SK-N-SH (cell line): ENCODE measurements around the gene VSIG8. TPM values are rescaled to one million over a fixed set of nuclear protein-coding genes. Genes with fewer than 3 reads are reported as not detected.

Experiments
- CTCF ChIA-PET: fragments of 300-600, 350-600 bp; formaldehyde crosslinking; extraction: SDS; loops from one replicate; lab custom pipeline; 2021; lab: Yijun Ruan, JAX
- POLR2A ChIA-PET: fragments of 350-600 bp; sonication (Branson Sonifier 250); formaldehyde crosslinking; extraction: SDS; loops from one replicate; lab custom pipeline; 2020; ENCODE audit warnings: antibody characterized with exemption, inconsistent platforms; lab: Yijun Ruan, JAX
- DNase-seq: peaks from one replicate; pipeline ENCODE4 v3.0.0; 2012
- H2AFZ ChIP-seq: fragments of 200-600 bp; sonication (generic); 2 replicates; pipeline ENCODE4 v1.8.1; 2016; ENCODE audit warnings: antibody characterized with exemption, mild to moderate bottlenecking, low read depth
- H3F3A ChIP-seq: fragments of 200-600 bp; sonication (generic); replicated peaks from 2 replicates; pipeline ENCODE3; 2016; ENCODE audit warnings: antibody characterized with exemption, mild to moderate bottlenecking; ENCODE audit not compliant: insufficient read depth
- H3K27ac ChIP-seq, 2 experiments: fragments of 200-500 bp in 1 of 2; fragments of 200-600 bp in 1 of 2; sonication (Bioruptor generic) in 1 of 2; sonication (generic), shearing (Covaris generic) in 1 of 2; 2 replicates each; pipeline versions ENCODE4 v1.5.1 to v1.6.1; 2014 to 2016; ENCODE audit warnings: low read depth in 2 of 2, inconsistent platforms in 1 of 2, low read length in 1 of 2, mild to moderate bottlenecking in 1 of 2, mixed read lengths in 1 of 2
- H3K27me3 ChIP-seq: fragments of 200-600 bp; sonication (generic), shearing (Covaris generic); 2 replicates; pipeline ENCODE4 v1.6.1; 2016; ENCODE audit warnings: mixed run types; ENCODE audit not compliant: insufficient read depth
- H3K36me3 ChIP-seq, 2 experiments: fragments of 200-500 bp in 1 of 2; fragments of 200-600 bp in 1 of 2; sonication (Bioruptor generic) in 1 of 2; sonication (generic) in 1 of 2; replicated peaks in 1 of 2; 2 replicates each; pipeline versions ENCODE3 to v1.5.1; 2014 to 2016; ENCODE audit warnings: low read length in 1 of 2, mild to moderate bottlenecking in 1 of 2; ENCODE audit not compliant: insufficient read depth in 2 of 2, control insufficient read depth in 1 of 2
- H3K4me1 ChIP-seq, 2 experiments: fragments of 200-500 bp in 1 of 2; fragments of 200-600 bp in 1 of 2; sonication (Bioruptor generic) in 1 of 2; sonication (generic), shearing (Covaris generic) in 1 of 2; 2 replicates each; pipeline versions ENCODE4 v1.5.1 to v1.6.1; 2014 to 2016; ENCODE audit warnings: low read depth in 1 of 2, low read length in 1 of 2, mixed run types in 1 of 2; ENCODE audit not compliant: insufficient read depth in 2 of 2, control insufficient read depth in 1 of 2
- H3K4me2 ChIP-seq: fragments of 200-600 bp; sonication (generic), shearing (Covaris generic); 2 replicates; pipeline ENCODE4 v1.6.1; 2017; ENCODE audit warnings: mixed run types
- H3K4me3 ChIP-seq, 2 experiments: fragments of 200-500 bp in 1 of 2; fragments of 200-600 bp in 1 of 2; sonication (Bioruptor generic) in 1 of 2; sonication (generic), shearing (Covaris generic) in 1 of 2; 2 replicates each; pipeline versions ENCODE4 v1.5.1 to v1.8.1; 2014 to 2016; ENCODE audit warnings: low read depth in 2 of 2, inconsistent platforms in 1 of 2, low read length in 1 of 2, mild to moderate bottlenecking in 1 of 2, mixed read lengths in 1 of 2, moderate library complexity in 1 of 2
- H3K79me2 ChIP-seq: fragments of 200-600 bp; sonication (generic); 2 replicates; pipeline ENCODE4 v1.8.1; 2017; ENCODE audit warnings: mild to moderate bottlenecking; ENCODE audit not compliant: insufficient read depth
- H3K9ac ChIP-seq: fragments of 200-600 bp; sonication (generic); 2 replicates; pipeline ENCODE4 v1.6.1; 2017; ENCODE audit warnings: mixed run types
- H3K9me2 ChIP-seq: fragments of 200-600 bp; sonication (generic); 2 replicates; pipeline ENCODE4 v1.6.1; 2017; ENCODE audit warnings: mixed run types
- H3K9me3 ChIP-seq: fragments of 200-600 bp; sonication (generic); 2 replicates; pipeline ENCODE4 v1.6.1; 2017; ENCODE audit warnings: mixed run types, mild to moderate bottlenecking, moderate library complexity
- H4K20me1 ChIP-seq: fragments of 200-600 bp; sonication (generic); 2 replicates; pipeline ENCODE4 v1.6.1; 2017; ENCODE audit warnings: mild to moderate bottlenecking, mixed run types; ENCODE audit not compliant: insufficient read depth
- EZH2phosphoT487 ChIP-seq: fragments of 200-600 bp; sonication (generic); IDR thresholded peaks from 2 replicates; pipeline ENCODE4 v1.6.1; 2017; ENCODE audit warnings: low read depth, mixed run types, mild to moderate bottlenecking, antibody characterized with exemption, moderate library complexity, borderline replicate concordance
- FOXJ3 ChIP-seq: sonication (generic); formaldehyde crosslinking; IDR thresholded peaks from 2 replicates; pipeline ENCODE4 v1.5.1; 2020; ENCODE audit warnings: mild to moderate bottlenecking, missing genetic modification reagents
- FOXM1 ChIP-seq: IDR thresholded peaks from 2 replicates; pipeline ENCODE4 v1.4.0; 2012; ENCODE audit warnings: low read depth, mild to moderate bottlenecking
- GATA2 ChIP-seq: sonication (generic); formaldehyde crosslinking; IDR thresholded peaks from 2 replicates; pipeline ENCODE4 v1.5.0; 2020; ENCODE audit warnings: mild to moderate bottlenecking, missing genetic modification reagents
- NFIC ChIP-seq: IDR thresholded peaks from 2 replicates; pipeline ENCODE4 v1.4.0; 2012; ENCODE audit warnings: borderline replicate concordance
- NRF1 ChIP-seq: IDR thresholded peaks from 2 replicates; pipeline ENCODE4 v1.6.1; 2012; ENCODE audit warnings: low read depth, mild to moderate bottlenecking, low read length
- PBX3 ChIP-seq: IDR thresholded peaks from 2 replicates; pipeline ENCODE4; 2012
- POLR2AphosphoS5 ChIP-seq: IDR thresholded peaks from 2 replicates; pipeline ENCODE4 v1.6.1; 2012; ENCODE audit warnings: low read depth, low read length
- REST ChIP-seq: IDR thresholded peaks from 2 replicates; pipeline ENCODE4 v1.6.1; 2012; ENCODE audit warnings: mild to moderate bottlenecking, low read depth, low read length, moderate library complexity
- TCF12 ChIP-seq: IDR thresholded peaks from 2 replicates; pipeline ENCODE4 v1.4.0; 2012
- TEAD4 ChIP-seq: IDR thresholded peaks from 2 replicates; pipeline ENCODE4 v1.4.0; 2012; ENCODE audit warnings: mild to moderate bottlenecking, borderline replicate concordance; ENCODE audit not compliant: insufficient read depth
- WGBS: methylation state at CpG from one replicate; pipeline ENCODE4 v1.1.6; 2017; ENCODE audit warnings: low lambda C conversion rate; 5-methylcytosine and 5-hydroxymethylcytosine counted together
- polyA plus RNA-seq, 3 experiments: library from polyadenylated mRNA; depleted of rRNA; stranded (reverse); fragments of >200 nt; gene quantifications; 2 replicates each; pipeline ENCODE4 v1.2.3, GENCODE V29; 2012
- TF ChIP-seq, protein P1 (sequence below): IDR thresholded peaks from 2 replicates; pipeline ENCODE4 v1.4.0; 2012; ENCODE audit warnings: low read depth, borderline replicate concordance
- TF ChIP-seq, protein P2 (sequence below): IDR thresholded peaks from 2 replicates; pipeline ENCODE4 v1.4.0; 2012; ENCODE audit warnings: low read depth, borderline replicate concordance
- TF ChIP-seq, protein P3 (sequence below): IDR thresholded peaks from 2 replicates; pipeline ENCODE4 v1.4.0; 2012; ENCODE audit warnings: low read depth

VSIG8 gene
- polyA plus RNA-seq, 1 of the 3 experiments (the other 2 are of a cell fraction) = not detected

DNA sequence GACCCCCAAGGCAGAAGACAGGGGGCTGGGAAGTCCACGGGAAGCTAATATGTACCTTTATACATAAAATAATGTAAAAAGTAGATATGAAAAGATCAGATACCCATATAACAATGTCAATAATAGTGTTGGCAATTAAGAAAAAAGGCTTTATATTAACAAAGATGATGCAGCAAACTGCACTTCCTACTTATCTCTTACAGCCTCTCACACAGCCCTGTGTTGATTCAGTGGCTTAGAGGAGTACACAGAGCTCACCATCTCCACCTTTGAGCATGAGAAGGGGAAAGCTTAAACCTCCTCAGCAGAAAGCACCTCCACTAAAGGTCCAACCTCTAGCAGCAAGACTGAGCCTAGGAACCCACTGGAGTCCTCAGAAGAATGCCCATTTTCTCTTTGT is 7.2 kb upstream of the VSIG8 start:
- POLR2A ChIA-PET = no interaction called here

More for the DNA sequence above, 7.2 kb upstream of the VSIG8 start:
- H3K9ac ChIP-seq = no peak overlapping the region
- no peak overlapping the region for H3K4me3 ChIP-seq
- no peak overlapping the region for H3K4me2 ChIP-seq
- WGBS = 100% methylated on average over 1 of the region's 1 CpG
- H4K20me1 ChIP-seq = no peaks in the 10 kb centered on the region
- no peak overlapping the region; the same call in 1 of the 2 replicates for H2AFZ ChIP-seq
- no peak for TF ChIP-seq NFIC
- TF ChIP-seq, protein P1, sequence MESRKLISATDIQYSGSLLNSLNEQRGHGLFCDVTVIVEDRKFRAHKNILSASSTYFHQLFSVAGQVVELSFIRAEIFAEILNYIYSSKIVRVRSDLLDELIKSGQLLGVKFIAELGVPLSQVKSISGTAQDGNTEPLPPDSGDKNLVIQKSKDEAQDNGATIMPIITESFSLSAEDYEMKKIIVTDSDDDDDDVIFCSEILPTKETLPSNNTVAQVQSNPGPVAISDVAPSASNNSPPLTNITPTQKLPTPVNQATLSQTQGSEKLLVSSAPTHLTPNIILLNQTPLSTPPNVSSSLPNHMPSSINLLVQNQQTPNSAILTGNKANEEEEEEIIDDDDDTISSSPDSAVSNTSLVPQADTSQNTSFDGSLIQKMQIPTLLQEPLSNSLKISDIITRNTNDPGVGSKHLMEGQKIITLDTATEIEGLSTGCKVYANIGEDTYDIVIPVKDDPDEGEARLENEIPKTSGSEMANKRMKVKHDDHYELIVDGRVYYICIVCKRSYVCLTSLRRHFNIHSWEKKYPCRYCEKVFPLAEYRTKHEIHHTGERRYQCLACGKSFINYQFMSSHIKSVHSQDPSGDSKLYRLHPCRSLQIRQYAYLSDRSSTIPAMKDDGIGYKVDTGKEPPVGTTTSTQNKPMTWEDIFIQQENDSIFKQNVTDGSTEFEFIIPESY = no peak
- TF ChIP-seq PBX3 = no peak
- TF ChIP-seq NRF1 = no peak
- TF ChIP-seq TEAD4 = no peak
- no peak for TF ChIP-seq FOXJ3 (CRISPR knock-in tag)
- no peak for TF ChIP-seq TCF12
- TF ChIP-seq EZH2phosphoT487 = no peak
- TF ChIP-seq GATA2 (CRISPR knock-in tag) = no peak
- TF ChIP-seq POLR2AphosphoS5 = no peak
- TF ChIP-seq, protein P2, sequence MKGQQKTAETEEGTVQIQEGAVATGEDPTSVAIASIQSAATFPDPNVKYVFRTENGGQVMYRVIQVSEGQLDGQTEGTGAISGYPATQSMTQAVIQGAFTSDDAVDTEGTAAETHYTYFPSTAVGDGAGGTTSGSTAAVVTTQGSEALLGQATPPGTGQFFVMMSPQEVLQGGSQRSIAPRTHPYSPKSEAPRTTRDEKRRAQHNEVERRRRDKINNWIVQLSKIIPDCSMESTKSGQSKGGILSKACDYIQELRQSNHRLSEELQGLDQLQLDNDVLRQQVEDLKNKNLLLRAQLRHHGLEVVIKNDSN = no peak
- no peak for TF ChIP-seq FOXM1
- no peak for TF ChIP-seq REST
- TF ChIP-seq, protein P3, sequence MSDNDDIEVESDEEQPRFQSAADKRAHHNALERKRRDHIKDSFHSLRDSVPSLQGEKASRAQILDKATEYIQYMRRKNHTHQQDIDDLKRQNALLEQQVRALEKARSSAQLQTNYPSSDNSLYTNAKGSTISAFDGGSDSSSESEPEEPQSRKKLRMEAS = no peak
- TF ChIP-seq, all 33 proteins: peak for 0
- Histone ChIP-seq H3K79me2 (no peaks in the 10 kb centered on the region), H3K4me1 (peaks cover 5 to 9% of the 10 kb centered on the region in 2 experiments; a peak in 1 of 4 replicates), H3K9me2 (no peaks in the 10 kb centered on the region), H3K36me3 (no peaks in the 10 kb centered on the region), H3K27me3 (no peaks in the 10 kb centered on the region), H3K27ac (no peak overlapping the region), H3F3A (no peaks in the 10 kb centered on the region), H3K9me3 (no peaks in the 10 kb centered on the region)
- no peak for DNase-seq
- CTCF ChIA-PET = interaction anchor here (1.6 to 7.1 kb wide), 3 partner anchors 11 to 88 kb away, joined by 3 to 46 read pairs (median 5); partner anchors contain the start of gene DUSP23
